Right atrium auricular region (tissue), 2 donors: ENCODE results near the gene CCDC149. TPM values are rescaled to one million over a fixed set of nuclear protein-coding genes. Genes with fewer than 3 reads are reported as not detected.

Experiments
- DNase-seq: peaks from one replicate; pipeline ENCODE4 v3.0.0-alpha.2; 2019; ENCODE audit warnings: low spot score
- H3K27ac ChIP-seq, 2 donors: fragments of 200-600 bp; sonication (generic); 1 replicate in 1 of 2; 2 replicates in 1 of 2; pipeline ENCODE4 v1.5.1; 2016 to 2019
- H3K27me3 ChIP-seq, 2 donors: fragments of 200-600 bp; sonication (generic); one replicate each; pipeline versions ENCODE4 v1.5.1 to v1.6.0; 2017 to 2019
- H3K36me3 ChIP-seq: fragments of 200-600 bp; sonication (generic); one replicate; pipeline ENCODE4 v1.5.1; 2016
- H3K4me1 ChIP-seq, 2 donors: fragments of 200-600 bp; sonication (generic); one replicate each; pipeline versions ENCODE4 v1.5.1 to v1.6.0; 2017 to 2019
- H3K4me3 ChIP-seq, 2 donors: fragments of 200-600 bp; sonication (generic); 1 replicate in 1 of 2; 2 replicates in 1 of 2; pipeline ENCODE4 v1.5.1; 2017 to 2019; ENCODE audit warnings: mild to moderate bottlenecking in 1 of 2, moderate library complexity in 1 of 2
- H3K9me3 ChIP-seq, 2 donors: fragments of 200-600 bp; sonication (generic); one replicate each; pipeline ENCODE4 v1.5.1; 2019
- CTCF ChIP-seq, 2 donors: fragments of 200-600 bp; sonication (generic); IDR thresholded peaks; one replicate each; pipeline ENCODE4 v1.5.1; 2019; ENCODE audit warnings: antibody characterized with exemption in 2 of 2
- total RNA-seq, 2 donors: library from RNA; depleted of rRNA; stranded (reverse); fragments of >200 nt; gene quantifications; one replicate each; pipeline ENCODE4 v1.1.0, GENCODE V29; 2016

The CCDC149 gene
- total RNA-seq, 2 donors from 2014 or later: 6.7 to 7.0 TPM

- TF ChIP-seq CTCF (IDR thresholded peaks at IDR 0.05): no peak
- H3K4me1 ChIP-seq: no peaks in the 10 kb centered on the region
- no peaks in the 10 kb centered on the region for H3K27me3 ChIP-seq
- H3K9me3 ChIP-seq: no peaks in the 10 kb centered on the region
- peaks cover 27% of the 10 kb centered on the region for H3K36me3 ChIP-seq
- DNase-seq: no peak
- H3K27ac ChIP-seq: no peak overlapping the region
- H3K4me3 ChIP-seq: no peak overlapping the region
Measured at GRCh38 chr4:24871210-24871609, 41.6 kb downstream of the CCDC149 start.

GRCh38 chr4:24867766-24868296, 45.0 kb downstream of the CCDC149 start:
- H3K27ac ChIP-seq: no peak overlapping the region
- no peak for TF ChIP-seq CTCF (IDR thresholded peaks at IDR 0.05)
- H3K9me3 ChIP-seq: peaks cover 13 to 20% of the 10 kb centered on the region in 2 donors
- H3K4me3 ChIP-seq: no peak overlapping the region
- DNase-seq: no peak
- H3K27me3 ChIP-seq: no peaks in the 10 kb centered on the region
- peaks cover 27% of the 10 kb centered on the region for H3K36me3 ChIP-seq
- no peaks in the 10 kb centered on the region for H3K4me1 ChIP-seq

GRCh38 chr4:24867251-24867650, 45.6 kb downstream of the CCDC149 start:
- H3K27me3 ChIP-seq: no peaks in the 10 kb centered on the region
- peaks cover 21% of the 10 kb centered on the region for H3K36me3 ChIP-seq
- TF ChIP-seq CTCF (IDR thresholded peaks at IDR 0.05): no peak
- H3K9me3 ChIP-seq: peaks cover 13 to 20% of the 10 kb centered on the region in 2 donors
- no peak overlapping the region for H3K27ac ChIP-seq
- no peak for DNase-seq
- no peak overlapping the region for H3K4me3 ChIP-seq
- no peaks in the 10 kb centered on the region for H3K4me1 ChIP-seq

- no peak overlapping the region for H3K4me3 ChIP-seq
- no peak for TF ChIP-seq CTCF (IDR thresholded peaks at IDR 0.05)
- no peaks in the 10 kb centered on the region for H3K27me3 ChIP-seq
- no peak for DNase-seq
- peaks cover 13% of the 10 kb centered on the region for H3K36me3 ChIP-seq
- no peak overlapping the region for H3K27ac ChIP-seq
- peaks cover 13 to 20% of the 10 kb centered on the region in 2 donors for H3K9me3 ChIP-seq
- H3K4me1 ChIP-seq: no peaks in the 10 kb centered on the region
Measured at GRCh38 chr4:24865401-24865800, 47.4 kb downstream of the CCDC149 start.

DNA sequence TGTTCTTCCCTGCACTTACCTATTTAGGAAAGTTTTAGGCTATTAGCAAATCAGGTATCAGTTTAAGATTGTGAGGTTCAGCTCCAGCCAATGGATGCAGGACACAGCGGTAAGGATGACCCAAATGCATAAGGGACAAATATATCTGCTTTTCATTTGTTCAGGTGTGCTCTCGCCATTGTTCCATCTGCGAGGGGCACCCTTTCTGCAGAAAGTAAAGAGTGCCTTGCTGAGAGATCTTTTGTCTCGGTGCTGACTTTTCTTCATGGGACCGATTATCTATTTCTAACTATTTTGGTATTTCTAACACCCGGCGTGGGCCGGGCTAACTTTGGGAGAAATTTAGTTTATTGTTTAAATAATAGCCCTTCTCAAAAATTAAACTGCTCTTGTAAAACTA, 49.0 kb downstream of the CCDC149 start:
- H3K9me3 ChIP-seq: peaks cover 13 to 20% of the 10 kb centered on the region in 2 donors
- no peak for TF ChIP-seq CTCF (IDR thresholded peaks at IDR 0.05)
- peaks cover 10% of the 10 kb centered on the region for H3K36me3 ChIP-seq
- H3K27me3 ChIP-seq: no peaks in the 10 kb centered on the region
- H3K4me1 ChIP-seq: peaks cover 0 to 4% of the 10 kb centered on the region in 2 donors
- no peak for DNase-seq
- no peak overlapping the region for H3K27ac ChIP-seq
- no peak overlapping the region for H3K4me3 ChIP-seq
